Smooth muscle cell of the brain vasculature (primary cell): ENCODE results near the gene PAOX.
A peak's percentile ranks its signal among the peaks of the same experiment; 100 is the strongest.
"Not testable (repeated sequence)": the region's sequence is repeated elsewhere in the genome, so short reads cannot be mapped to it uniquely, and the experiment has no call there.

ENCODE experiments used
- DNase-seq: peaks from one replicate; pipeline ENCODE4 v3.0.0-alpha.2; 2012; ENCODE audit warnings: low read depth, low spot score

The PAOX gene

GRCh38 chr10:133385214-133385613 lies 6.2 kb downstream of the PAOX start:
- DNase-seq, result no peak

GRCh38 chr10:133386951-133387350 lies 7.9 kb downstream of the PAOX start:
- not testable (repeated sequence) for DNase-seq

- no peak for DNase-seq
Observed at GRCh38 chr10:133388236-133388972, 9.3 kb downstream of the PAOX start.

GRCh38 chr10:133388973-133389818 lies 10.1 kb downstream of the PAOX start:
- DNase-seq, result no peak

- no peak for DNase-seq
Observed at GRCh38 chr10:133390597-133391248, 11.7 kb downstream of the PAOX start.

GRCh38 chr10:133391249-133391635 lies 12.2 kb downstream of the PAOX start:
- no peak for DNase-seq

- no peak for DNase-seq
Observed at GRCh38 chr10:133391761-133392518, 12.9 kb downstream of the PAOX start.

- DNase-seq, result no peak
Observed at GRCh38 chr10:133393401-133394063, 14.5 kb downstream of the PAOX start.

- DNase-seq, result peak; percentile 73
Observed at GRCh38 chr10:133394064-133394663, 15.1 kb downstream of the PAOX start, which contains the start of gene MTG1. MTG1 (plus strand) TSS chr10:133394157; CDS start chr10:133394221, 64 bp downstream.

- DNase-seq, result no peak
Observed at GRCh38 chr10:133394801-133395221, 15.7 kb downstream of the PAOX start.

GRCh38 chr10:133396035-133396624 lies 17.1 kb downstream of the PAOX start:
- no peak for DNase-seq

GRCh38 chr10:133397938-133398337 lies 18.9 kb downstream of the PAOX start:
- no peak for DNase-seq

- DNase-seq, result no peak
Observed at GRCh38 chr10:133399123-133399601, 20.1 kb downstream of the PAOX start.

GRCh38 chr10:133400624-133401424 lies 21.8 kb downstream of the PAOX start:
- DNase-seq, result no peak

- no peak for DNase-seq
Observed at GRCh38 chr10:133401500-133401899, 22.4 kb downstream of the PAOX start.

- no peak for DNase-seq
Observed at GRCh38 chr10:133401981-133402725, 23.1 kb downstream of the PAOX start.

GRCh38 chr10:133403359-133403758 lies 24.3 kb downstream of the PAOX start:
- no peak for DNase-seq

- DNase-seq, result no peak
Observed at GRCh38 chr10:133403784-133404183, 24.7 kb downstream of the PAOX start.
